Activated CD4-positive, alpha-beta T cell treated with anti-CD3 and anti-CD28 coated beads, Interleukin-2, Interleukin-4, amounts not matched to agents 100 ng/mL and 50 ng/mL, durations not matched to agents 16 hours and 8 hours (primary cell): Measurements from ENCODE around the gene USH2A.

Experiments used
- DNase-seq: peaks from one replicate; pipeline ENCODE4 v3.0.0-alpha.2; 2020; ENCODE audit warnings: low spot score

USH2A gene

DNA sequence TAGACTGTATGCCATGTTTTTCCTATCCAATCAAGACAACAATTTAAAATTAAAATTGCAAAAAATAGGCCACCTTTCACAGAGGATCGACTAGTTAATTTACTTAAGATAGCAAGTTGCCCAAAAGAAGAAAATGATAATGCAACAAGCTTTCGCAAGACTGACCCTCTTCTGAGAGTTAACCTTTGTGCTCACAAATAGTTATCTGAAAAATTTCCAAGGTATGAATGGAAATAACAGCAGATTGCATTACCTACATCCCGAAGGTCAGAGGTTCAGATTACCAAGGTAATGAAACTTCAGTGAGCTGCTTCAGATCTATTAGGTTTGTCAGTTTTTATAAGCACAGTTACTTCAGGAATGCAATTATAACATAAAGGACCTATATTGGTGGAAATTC, 558.2 kb downstream of the USH2A start:
- DNase-seq, result no peak

DNA sequence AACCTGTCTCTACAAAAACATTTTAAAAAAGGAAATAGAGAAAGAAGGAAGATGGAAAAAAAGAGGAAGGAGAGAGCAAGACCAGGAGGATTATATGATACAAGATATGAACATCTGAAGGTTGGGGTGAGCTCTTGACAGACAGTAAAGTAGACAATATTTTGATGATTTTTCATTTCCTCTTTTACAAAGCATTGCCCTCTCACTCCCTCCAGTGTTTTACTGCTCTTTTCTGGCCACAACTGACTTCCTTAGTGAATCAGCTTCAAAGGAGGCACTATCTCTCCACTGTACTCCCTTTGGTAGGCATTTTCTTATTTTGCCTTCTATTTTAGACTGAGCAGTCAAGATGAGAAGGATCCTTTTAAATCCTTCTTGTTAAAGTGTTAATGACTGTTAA, 559.5 kb downstream of the USH2A start:
- no peak for DNase-seq

GRCh38 chr1:215860833-215861232, 562.4 kb downstream of the USH2A start:
- DNase-seq, result no peak

GRCh38 chr1:215857317-215857716, 565.9 kb downstream of the USH2A start:
- no peak for DNase-seq

DNA sequence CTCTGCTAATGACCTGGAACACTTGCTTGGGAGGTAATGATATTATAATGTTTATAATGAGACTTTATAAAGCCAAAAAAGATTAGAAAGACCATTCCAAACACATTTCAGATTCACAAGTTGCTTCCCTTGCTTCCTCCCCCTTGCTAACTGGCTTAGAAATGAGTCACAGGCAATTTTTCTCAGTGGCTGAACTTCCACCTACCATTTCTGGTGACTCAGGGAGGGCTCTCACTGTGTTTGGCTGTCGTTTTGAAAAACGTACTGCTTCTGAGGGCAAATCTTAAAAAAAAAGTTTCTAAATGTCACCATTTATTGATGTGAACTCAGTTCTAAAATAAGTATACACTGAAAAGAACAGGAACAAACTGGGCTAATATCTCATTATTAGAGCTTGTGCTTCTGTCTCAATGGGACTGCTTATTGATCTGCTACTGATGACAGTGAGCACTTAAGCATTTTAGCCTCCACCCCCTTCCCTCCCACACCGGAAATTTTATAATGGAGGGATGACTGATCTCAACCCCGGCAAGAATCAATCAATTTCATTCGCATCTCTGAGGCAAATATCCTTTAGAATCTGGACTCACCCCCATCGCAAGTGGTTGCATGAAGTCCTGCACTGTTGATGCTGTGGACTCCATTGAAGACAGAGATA, 577.9 kb downstream of the USH2A start:
- DNase-seq, result no peak

- DNase-seq, result no peak
These were observed 578.5 kb downstream of the USH2A start for GRCh38 chr1:215844777-215845176.

DNA sequence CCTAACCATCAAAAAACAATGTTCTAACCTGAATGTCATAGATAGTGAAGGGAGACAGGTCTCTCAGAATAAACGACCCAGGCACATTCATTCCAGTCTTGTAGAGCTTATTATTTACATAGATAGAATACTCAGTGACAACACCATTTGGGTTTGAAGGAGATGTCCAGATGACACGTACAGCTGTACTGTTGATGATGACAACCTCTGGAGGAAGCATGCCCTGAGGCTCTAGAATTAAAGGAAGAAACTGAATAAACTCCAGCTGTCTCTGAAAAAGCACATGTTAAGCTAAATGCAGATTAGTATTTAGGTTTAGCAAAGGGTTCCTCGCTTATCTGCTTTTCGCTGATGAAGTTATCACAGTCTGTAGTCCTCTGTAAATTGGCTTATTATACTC, 579.0 kb downstream of the USH2A start:
- DNase-seq, result no peak

- DNase-seq, result no peak
These were observed 580.3 kb downstream of the USH2A start for GRCh38 chr1:215842905-215843304.

DNA sequence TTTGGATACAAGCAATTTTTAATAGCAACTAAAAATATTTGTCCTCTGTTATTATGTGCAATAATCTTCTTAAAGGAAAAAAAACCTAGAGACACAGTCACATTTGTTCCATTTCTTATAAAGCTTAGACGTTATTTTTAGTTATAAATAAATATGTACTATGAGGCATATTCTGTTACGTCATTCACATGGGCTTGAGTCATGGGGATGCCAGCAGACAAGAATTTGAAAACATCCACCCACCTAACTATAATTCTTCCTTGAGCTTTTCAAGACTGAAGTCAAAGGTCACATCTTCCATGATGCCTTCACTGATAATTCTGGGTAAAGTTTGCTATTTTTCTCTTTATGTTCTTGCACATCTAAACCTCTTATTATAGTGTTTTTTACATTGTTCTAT, 587.3 kb downstream of the USH2A start:
- DNase-seq, result no peak

GRCh38 chr1:215833941-215834729, 589.1 kb downstream of the USH2A start:
- no peak for DNase-seq

DNA sequence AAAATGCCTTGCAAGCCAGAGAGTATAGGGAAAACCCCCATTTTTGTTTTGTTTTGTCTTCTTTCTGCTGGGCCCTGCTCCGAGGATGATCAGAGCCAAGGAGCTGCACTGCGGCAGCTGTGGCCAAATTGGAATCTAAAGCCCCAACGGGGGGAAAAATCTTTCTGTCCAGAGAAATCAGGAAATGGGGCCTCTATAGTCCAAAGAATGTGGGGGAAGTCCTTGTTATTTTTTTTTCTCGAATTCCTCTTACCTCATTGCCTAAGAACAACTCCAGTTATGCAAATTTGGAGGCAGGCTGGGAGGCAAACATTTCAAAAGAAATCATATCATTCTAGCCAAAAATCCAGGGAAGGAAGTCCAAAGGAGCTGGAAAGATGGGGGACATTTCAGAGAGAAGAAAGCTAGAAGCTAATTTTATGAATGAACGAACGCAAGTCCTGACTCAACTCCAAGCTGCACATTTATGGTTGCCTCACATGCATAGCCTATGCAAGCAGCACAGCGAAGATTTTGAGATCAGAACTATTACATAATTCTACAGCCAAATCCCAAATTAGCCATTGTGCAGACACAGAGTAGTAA, 592.9 kb downstream of the USH2A start:
- DNase-seq, result no peak

- DNase-seq, result no peak
These were observed 598.2 kb downstream of the USH2A start for GRCh38 chr1:215825056-215825455.

DNA sequence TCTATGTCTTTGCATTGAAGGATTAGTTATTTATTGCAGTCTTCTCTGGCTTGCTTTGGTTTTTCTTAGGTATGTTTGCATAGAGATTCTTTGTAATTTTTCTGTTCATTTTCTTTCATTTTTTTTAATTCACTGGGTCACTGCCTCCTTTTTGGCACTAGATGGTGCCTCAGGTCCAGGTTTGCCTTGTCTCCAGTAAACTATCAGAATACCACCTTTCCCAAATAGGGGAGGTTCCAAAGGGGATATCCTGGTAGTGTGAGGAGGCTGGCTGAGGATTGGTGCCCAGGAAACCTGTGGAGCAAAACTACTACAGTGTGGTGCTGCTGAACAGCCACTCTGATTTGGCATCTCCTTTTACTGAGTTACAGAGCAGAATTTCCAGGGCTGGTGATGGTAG, 599.0 kb downstream of the USH2A start:
- no peak for DNase-seq

DNA sequence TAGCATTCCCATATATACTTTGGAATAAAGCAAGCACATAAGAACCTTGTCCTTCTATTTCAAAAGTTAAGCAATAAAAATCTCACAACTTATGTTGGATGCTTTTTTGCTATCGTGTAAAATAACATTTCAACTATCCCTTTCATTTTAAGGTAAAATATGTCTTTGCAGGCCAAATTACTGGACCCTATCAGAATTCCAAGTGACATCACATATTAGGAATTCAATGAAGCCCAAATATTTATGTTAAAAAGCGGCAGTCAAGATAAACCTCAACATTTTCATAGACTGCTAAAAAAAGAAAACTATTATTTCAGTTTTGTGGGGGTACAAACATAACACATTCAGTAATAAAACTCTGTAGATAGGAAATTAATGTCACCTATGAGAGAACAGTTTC, 604.1 kb downstream of the USH2A start:
- DNase-seq, result no peak

GRCh38 chr1:215807911-215808436, 615.3 kb downstream of the USH2A start:
- no peak for DNase-seq

DNA sequence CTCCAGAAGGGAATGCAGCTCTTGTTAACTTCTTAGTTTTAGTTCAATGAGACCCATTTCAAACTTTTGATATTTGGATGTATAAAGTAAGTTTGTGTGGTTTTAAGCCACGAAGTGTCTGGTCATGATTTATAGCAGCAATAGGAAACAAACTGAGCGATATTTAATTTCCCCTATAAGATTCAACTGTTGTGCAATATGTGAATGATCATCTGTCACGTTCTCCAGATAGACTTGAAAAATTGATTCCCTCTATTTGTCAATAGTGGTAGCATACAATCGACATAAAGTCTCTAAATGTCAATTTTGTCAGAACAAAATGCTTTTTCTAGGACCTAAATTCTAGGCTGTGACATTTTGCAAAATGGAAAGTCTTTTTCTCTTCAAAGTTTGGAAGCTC, 616.0 kb downstream of the USH2A start:
- no peak for DNase-seq

DNA sequence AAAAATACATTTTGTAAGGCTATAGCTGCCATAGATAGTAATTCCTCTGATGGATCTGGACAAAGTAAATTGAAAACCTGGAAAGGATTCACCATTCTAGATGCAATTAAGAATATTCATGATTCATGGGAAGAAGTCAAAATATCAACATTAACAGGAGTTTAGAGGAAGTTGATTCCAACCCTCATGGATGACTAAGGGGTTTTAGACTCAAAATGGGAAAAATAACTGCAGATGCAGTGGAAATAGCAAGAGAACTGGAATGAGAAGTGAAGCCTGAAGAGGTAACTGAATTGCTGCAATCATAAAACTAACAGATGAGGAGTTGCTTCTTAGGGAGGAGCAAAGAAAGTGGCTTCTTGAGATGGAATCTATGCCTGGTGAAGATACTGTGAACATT, 625.4 kb downstream of the USH2A start:
- DNase-seq, result no peak

DNA sequence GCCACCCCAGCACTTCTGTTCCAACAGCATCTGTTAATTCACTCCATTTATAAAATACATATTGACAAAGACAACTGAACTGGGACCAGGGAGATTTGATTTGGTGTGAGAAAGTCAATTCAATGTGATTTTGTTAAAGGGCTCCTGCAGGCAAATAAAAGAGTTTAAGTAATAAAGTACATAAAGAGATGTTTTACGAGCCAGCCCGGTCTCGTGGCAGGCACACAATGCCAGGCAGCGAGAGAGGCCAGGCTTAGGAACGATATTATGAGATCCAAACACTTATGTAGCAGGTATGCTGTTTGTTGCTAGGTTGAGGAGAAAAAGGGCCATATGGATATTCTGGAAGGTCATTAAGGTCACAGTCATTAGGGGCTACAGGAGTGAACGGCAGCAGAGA, 629.1 kb downstream of the USH2A start:
- no peak for DNase-seq

GRCh38 chr1:215793180-215793579, 630.1 kb downstream of the USH2A start:
- no peak for DNase-seq

DNA sequence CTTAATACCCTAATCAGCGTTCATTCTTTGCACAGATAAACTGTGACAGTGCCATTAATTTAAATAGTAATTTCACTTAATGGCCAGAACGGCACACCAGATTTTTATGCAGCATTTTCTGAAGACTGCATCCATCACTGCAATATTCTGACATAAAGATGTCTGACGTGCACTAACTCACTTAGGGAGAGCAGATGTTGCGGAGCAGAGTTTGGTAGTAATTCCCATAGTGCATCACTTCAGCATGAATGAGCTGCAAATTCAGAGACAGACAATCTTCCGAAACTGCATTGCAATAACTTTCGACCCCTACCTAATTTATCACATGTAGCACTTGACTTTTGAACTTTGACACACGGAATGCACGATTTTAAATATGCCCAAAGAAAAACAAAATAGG, 630.8 kb downstream of the USH2A start:
- no peak for DNase-seq

DNA sequence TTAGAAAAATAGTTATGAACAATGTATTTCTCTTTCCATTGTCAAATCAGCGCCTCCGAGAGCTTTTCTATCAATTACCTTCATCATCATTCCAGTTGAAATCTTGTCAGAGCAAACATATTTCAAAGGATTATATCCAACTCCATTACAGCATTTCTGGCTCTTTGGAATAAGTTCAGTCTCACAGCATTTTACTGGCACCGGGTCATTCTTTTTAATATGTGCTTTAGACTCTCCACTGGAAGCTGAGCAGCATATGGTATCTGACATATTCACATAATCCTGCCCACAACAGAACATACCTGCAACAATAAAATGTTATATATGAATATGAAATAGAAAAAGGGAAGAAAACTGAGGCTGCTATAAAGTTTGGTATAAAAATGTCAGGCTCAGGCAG, 633.3 kb downstream of the USH2A start:
- no peak for DNase-seq

- DNase-seq, result no peak
These were observed 636.3 kb downstream of the USH2A start for GRCh38 chr1:215786997-215787396.

DNA sequence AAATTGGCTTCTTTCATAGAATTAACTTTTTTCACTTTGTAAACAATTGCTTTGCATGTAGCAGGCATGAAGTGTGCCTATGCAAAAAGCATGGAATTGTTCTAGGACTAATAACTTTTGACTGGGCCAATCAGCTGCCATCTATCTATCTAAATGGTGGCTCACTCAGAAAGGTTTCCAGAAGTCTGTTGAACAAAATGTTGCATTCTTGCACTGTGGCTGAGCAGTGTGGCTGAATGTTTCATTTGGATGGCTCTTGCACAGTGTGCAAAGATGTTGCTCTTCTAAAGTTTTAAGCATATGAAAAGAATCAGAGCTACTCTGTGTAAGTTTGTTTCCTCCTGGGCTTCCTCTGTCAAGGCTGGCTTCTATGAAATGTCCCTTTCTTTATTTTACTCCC, 642.6 kb downstream of the USH2A start:
- DNase-seq, result no peak
